ENCODE measurements around the gene ITPR1. TPM values are rescaled to one million over a fixed set of nuclear protein-coding genes. Genes with fewer than 3 reads are reported as not detected.
A peak's percentile ranks its signal among the peaks of the same experiment; 100 is the strongest.
"Not testable (repeated sequence)": the region's sequence is repeated elsewhere in the genome, so short reads cannot be mapped to it uniquely, and the experiment has no call there.

ITPR1 gene
- total and polyA plus RNA-seq, 4 experiments from 2014 or later, result 6.1 to 72.8 (median 44.2) TPM

DNA sequence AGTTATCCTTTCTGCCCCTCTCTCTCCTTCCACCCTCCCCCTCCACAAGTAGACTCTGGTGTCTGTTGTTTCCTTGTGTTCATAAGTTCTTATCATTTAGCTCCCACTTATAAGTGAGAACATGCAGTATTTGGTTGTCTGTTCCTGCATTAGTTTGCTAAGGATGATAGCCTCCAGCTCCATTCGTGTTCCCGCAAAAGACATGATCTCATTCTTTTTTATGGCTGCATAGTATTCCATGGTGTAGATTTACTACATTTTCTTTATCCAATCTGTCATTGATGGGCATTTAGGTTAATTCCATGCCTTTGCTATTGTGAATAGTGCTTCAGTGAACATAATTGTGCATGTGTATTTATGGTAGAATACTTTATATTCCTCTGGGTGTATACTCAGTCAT lies 97.7 kb downstream of the ITPR1 start:
- H3K27ac ChIP-seq (ENCODE audit: low read depth, low read length); H3K9me3 ChIP-seq (ENCODE audit: control insufficient read depth in 1 of 2, low read length in 2 of 2); H3K27me3 ChIP-seq (ENCODE audit: insufficient read depth, low read length); H3K4me3 ChIP-seq (ENCODE audit: low read length in 2 of 2); H3K27me3 Mint-ChIP-seq; H3K4me3 Mint-ChIP-seq; DNase-seq; H3K9me3 Mint-ChIP-seq; H3K27ac Mint-ChIP-seq; POLR2A ChIA-PET (ENCODE audit: partially characterized antibody); CTCF ChIA-PET (ENCODE audit: partially characterized antibody); H3K36me3 ChIP-seq (ENCODE audit: insufficient read depth, low read length); intact Hi-C loops (cut with micrococcal nuclease): not testable (repeated sequence)
- Mint-ChIP-seq H3K36me3 (peaks cover 0 to 26% of the 10 kb centered on the region in 2 donors), H3K4me1 (peaks cover 28 to 60% (median 39%) of the 10 kb centered on the region in 4 donors)
- H3K4me1 ChIP-seq (ENCODE audit: insufficient read depth, low read length), result peaks cover 33% of the 10 kb centered on the region

- Mint-ChIP-seq H3K27ac (no peak overlapping the region), H3K9me3 (no peaks in the 10 kb centered on the region), H3K4me1 (peaks cover 24 to 54% (median 33%) of the 10 kb centered on the region in 4 donors), H3K27me3 (no peaks in the 10 kb centered on the region), H3K36me3 (peaks cover 0 to 26% of the 10 kb centered on the region in 2 donors), H3K4me3 (no peak overlapping the region)
- Histone ChIP-seq H3K27me3 (ENCODE audit: insufficient read depth, low read length) (no peaks in the 10 kb centered on the region), H3K9me3 (ENCODE audit: control insufficient read depth in 1 of 2, low read length in 2 of 2) (no peaks in the 10 kb centered on the region), H3K36me3 (ENCODE audit: insufficient read depth, low read length) (no peaks in the 10 kb centered on the region), H3K4me3 (ENCODE audit: low read length in 2 of 2) (no peak overlapping the region), H3K27ac (ENCODE audit: low read depth, low read length) (no peak overlapping the region), H3K4me1 (ENCODE audit: insufficient read depth, low read length) (peaks cover 26% of the 10 kb centered on the region)
- no peak for DNase-seq
- ChIA-PET POLR2A (ENCODE audit: partially characterized antibody) (no interaction called here), CTCF (ENCODE audit: partially characterized antibody) (interaction anchor here (0.6 to 1.8 kb wide), 2 partner anchors 40 to 242 kb away, joined by 3 to 4 read pairs; no protein-coding TSS in a partner anchor)
- intact Hi-C loops (cut with micrococcal nuclease), result no loop called here
Measured at GRCh38 chr3:4591669-4592068, 98.5 kb downstream of the ITPR1 start.

GRCh38 chr3:4593014-4593413 lies 99.9 kb downstream of the ITPR1 start:
- H3K4me1 Mint-ChIP-seq, result peaks cover 18 to 49% (median 28%) of the 10 kb centered on the region in 4 donors
- peaks cover 0 to 26% of the 10 kb centered on the region in 2 donors for H3K36me3 Mint-ChIP-seq
- no peak for DNase-seq
- Histone ChIP-seq H3K4me3 (ENCODE audit: low read length in 2 of 2) (no peak overlapping the region), H3K27ac (ENCODE audit: low read depth, low read length) (no peak overlapping the region), H3K27me3 (ENCODE audit: insufficient read depth, low read length) (no peaks in the 10 kb centered on the region), H3K4me1 (ENCODE audit: insufficient read depth, low read length) (peaks cover 13% of the 10 kb centered on the region), H3K9me3 (ENCODE audit: control insufficient read depth in 1 of 2, low read length in 2 of 2) (no peaks in the 10 kb centered on the region), H3K36me3 (ENCODE audit: insufficient read depth, low read length) (no peaks in the 10 kb centered on the region)
- no peak overlapping the region for H3K27ac Mint-ChIP-seq
- H3K27me3 Mint-ChIP-seq, result no peaks in the 10 kb centered on the region
- CTCF ChIA-PET (ENCODE audit: partially characterized antibody), result interaction anchor here (1.3 to 2.1 kb wide), 4 partner anchors 8 to 40 kb away, joined by 3 to 6 read pairs (median 4); no protein-coding TSS in a partner anchor
- H3K9me3 Mint-ChIP-seq, result no peaks in the 10 kb centered on the region
- intact Hi-C loops (cut with micrococcal nuclease), result no loop called here
- H3K4me3 Mint-ChIP-seq, result no peak overlapping the region
- POLR2A ChIA-PET (ENCODE audit: partially characterized antibody), result no interaction called here

DNA sequence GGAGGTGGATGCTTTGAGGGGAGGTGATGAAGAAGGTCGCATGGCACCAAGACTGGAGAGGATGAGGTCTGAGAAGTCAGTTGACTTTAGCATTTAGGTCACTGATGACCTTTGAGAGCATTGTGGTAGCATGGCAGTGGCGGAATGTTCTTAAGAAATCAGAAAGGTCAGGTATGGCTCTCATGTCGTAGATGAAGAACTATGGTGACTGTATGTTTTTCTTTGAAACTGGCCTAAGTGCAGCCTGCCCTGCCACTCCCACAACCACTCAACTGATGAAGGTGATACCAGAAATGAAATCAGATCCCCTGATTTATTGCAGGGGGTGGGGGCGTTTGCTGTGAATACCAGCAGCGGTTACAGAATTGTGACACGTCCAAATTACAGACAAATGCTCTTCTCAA lies 102.6 kb downstream of the ITPR1 start:
- intact Hi-C loops (cut with micrococcal nuclease), result no loop called here
- peaks cover 12 to 38% (median 19%) of the 10 kb centered on the region in 4 donors for H3K4me1 Mint-ChIP-seq
- H3K36me3 Mint-ChIP-seq, result peaks cover 0 to 32% of the 10 kb centered on the region in 2 donors
- H3K4me3 ChIP-seq (ENCODE audit: low read length in 2 of 2), result no peak overlapping the region
- H3K27me3 ChIP-seq (ENCODE audit: insufficient read depth, low read length), result no peaks in the 10 kb centered on the region
- H3K36me3 ChIP-seq (ENCODE audit: insufficient read depth, low read length), result no peaks in the 10 kb centered on the region
- H3K4me3 Mint-ChIP-seq, result no peak overlapping the region
- no peaks in the 10 kb centered on the region for H3K4me1 ChIP-seq (ENCODE audit: insufficient read depth, low read length)
- ChIA-PET CTCF (ENCODE audit: partially characterized antibody) (interaction anchor here (1.0 kb wide), 1 partner anchor 24 kb away, joined by 3 read pairs; no protein-coding TSS in a partner anchor), POLR2A (ENCODE audit: partially characterized antibody) (no interaction called here)
- H3K27ac ChIP-seq (ENCODE audit: low read depth, low read length), result no peak overlapping the region
- no peaks in the 10 kb centered on the region for H3K27me3 Mint-ChIP-seq
- DNase-seq, result no peak
- H3K9me3 ChIP-seq (ENCODE audit: control insufficient read depth in 1 of 2, low read length in 2 of 2), result no peaks in the 10 kb centered on the region
- H3K27ac Mint-ChIP-seq, result peak overlapping the region in 1 of 7 donors; percentile 62
- peaks cover 0 to 11% (median 4%) of the 10 kb centered on the region in 8 donors for H3K9me3 Mint-ChIP-seq

- no peaks in the 10 kb centered on the region for H3K4me1 ChIP-seq (ENCODE audit: insufficient read depth, low read length)
- Mint-ChIP-seq H3K36me3 (peaks cover 0 to 30% of the 10 kb centered on the region in 2 donors), H3K4me1 (peaks cover 14 to 34% (median 19%) of the 10 kb centered on the region in 4 donors), H3K27ac (no peak overlapping the region), H3K4me3 (no peak overlapping the region), H3K27me3 (no peaks in the 10 kb centered on the region), H3K9me3 (peaks cover 0 to 14% (median 5%) of the 10 kb centered on the region in 8 donors)
- no peak for DNase-seq
- intact Hi-C loops (cut with micrococcal nuclease), result no loop called here
- POLR2A ChIA-PET (ENCODE audit: partially characterized antibody), result no interaction called here
- H3K27ac ChIP-seq (ENCODE audit: low read depth, low read length), result no peak overlapping the region
- H3K27me3 ChIP-seq (ENCODE audit: insufficient read depth, low read length), result no peaks in the 10 kb centered on the region
- H3K9me3 ChIP-seq (ENCODE audit: control insufficient read depth in 1 of 2, low read length in 2 of 2), result no peaks in the 10 kb centered on the region
- no peak overlapping the region for H3K4me3 ChIP-seq (ENCODE audit: low read length in 2 of 2)
- no peaks in the 10 kb centered on the region for H3K36me3 ChIP-seq (ENCODE audit: insufficient read depth, low read length)
- CTCF ChIA-PET (ENCODE audit: partially characterized antibody), result interaction anchor here (1.0 kb wide), 1 partner anchor 25 kb away, joined by 3 read pairs; no protein-coding TSS in a partner anchor
Measured at GRCh38 chr3:4596612-4597011, 103.5 kb downstream of the ITPR1 start.

DNA sequence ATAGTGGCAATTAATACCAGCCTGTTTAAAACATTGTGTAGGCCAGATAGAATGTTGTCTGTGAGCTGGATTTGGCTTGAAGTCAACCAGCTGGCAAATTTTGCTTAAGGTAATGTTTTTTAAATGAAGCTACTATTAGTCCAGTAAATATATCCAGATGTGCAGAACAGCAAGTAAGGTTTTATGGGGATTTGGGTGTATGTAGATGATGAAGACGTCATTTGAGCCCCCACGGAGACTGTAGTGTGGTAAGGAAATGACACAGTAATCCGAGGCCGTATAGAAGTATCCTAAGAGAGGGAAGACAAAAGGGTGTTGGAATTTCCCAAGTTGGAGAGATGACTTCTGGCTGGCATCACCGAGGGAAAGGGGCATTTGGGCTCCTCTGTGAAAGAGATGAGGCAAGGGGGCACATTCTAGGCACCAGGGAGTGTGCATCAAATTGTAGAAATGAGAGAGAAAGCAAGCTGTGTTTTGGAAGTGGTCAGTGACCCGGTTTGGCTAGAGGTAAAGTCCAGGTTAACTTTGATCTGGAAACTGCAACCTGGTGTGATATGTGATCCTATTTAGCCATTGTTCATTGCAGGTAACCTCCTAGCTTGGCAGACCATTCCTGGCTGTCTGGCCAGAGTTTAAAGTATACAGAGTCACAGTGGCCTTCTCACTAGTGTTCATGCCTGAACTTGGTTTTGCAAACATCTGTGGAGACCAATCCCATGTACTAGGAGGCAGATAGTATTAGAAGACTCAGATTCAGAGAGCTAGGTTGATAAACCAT lies 104.2 kb downstream of the ITPR1 start:
- H3K36me3 ChIP-seq (ENCODE audit: insufficient read depth, low read length), result no peaks in the 10 kb centered on the region
- CTCF ChIA-PET (ENCODE audit: partially characterized antibody), result no interaction called here
- Mint-ChIP-seq H3K9me3 (peaks cover 0 to 14% (median 5%) of the 10 kb centered on the region in 8 donors), H3K4me3 (peak overlapping the region in 1 of 8 donors; percentile 14), H3K36me3 (peaks cover 0 to 25% of the 10 kb centered on the region in 2 donors), H3K4me1 (peaks cover 14 to 31% (median 19%) of the 10 kb centered on the region in 4 donors), H3K27me3 (no peaks in the 10 kb centered on the region), H3K27ac (peak overlapping the region in 1 of 7 donors; percentile 5)
- H3K9me3 ChIP-seq (ENCODE audit: control insufficient read depth in 1 of 2, low read length in 2 of 2), result no peaks in the 10 kb centered on the region
- H3K27me3 ChIP-seq (ENCODE audit: insufficient read depth, low read length), result no peaks in the 10 kb centered on the region
- DNase-seq, result no peak
- POLR2A ChIA-PET (ENCODE audit: partially characterized antibody), result no interaction called here
- no peak overlapping the region for H3K27ac ChIP-seq (ENCODE audit: low read depth, low read length)
- no peak overlapping the region for H3K4me3 ChIP-seq (ENCODE audit: low read length in 2 of 2)
- intact Hi-C loops (cut with micrococcal nuclease), result no loop called here
- no peaks in the 10 kb centered on the region for H3K4me1 ChIP-seq (ENCODE audit: insufficient read depth, low read length)

DNA sequence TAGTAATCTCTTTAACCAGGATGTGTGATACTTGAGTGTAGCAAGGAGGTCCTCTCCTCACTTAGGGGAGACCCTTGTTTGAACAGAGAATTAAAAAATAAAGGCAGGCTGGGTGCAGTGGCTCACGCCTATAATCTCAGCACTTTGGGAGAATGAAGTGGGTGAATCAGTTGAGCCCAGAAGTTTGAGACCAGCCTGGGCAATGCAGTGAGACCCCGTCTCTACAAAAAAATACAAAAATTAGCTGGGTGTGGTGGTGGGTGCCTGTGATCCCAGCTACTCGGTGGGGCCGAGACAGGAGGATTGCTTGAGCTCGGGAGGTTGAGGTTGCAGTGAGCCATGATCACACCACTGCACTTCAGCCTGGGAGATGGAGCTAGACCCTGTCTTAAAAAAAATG lies 105.1 kb downstream of the ITPR1 start:
- CTCF ChIA-PET (ENCODE audit: partially characterized antibody), result interaction anchor here (1.8 kb wide), 1 partner anchor 13 kb away, joined by 4 read pairs; no protein-coding TSS in a partner anchor
- intact Hi-C loops (cut with micrococcal nuclease), result not testable (repeated sequence)

More for the DNA sequence above, 105.1 kb downstream of the ITPR1 start:
- POLR2A ChIA-PET (ENCODE audit: partially characterized antibody); H3K4me3 Mint-ChIP-seq; H3K4me3 ChIP-seq (ENCODE audit: low read length in 2 of 2); H3K4me1 ChIP-seq (ENCODE audit: insufficient read depth, low read length); H3K27me3 ChIP-seq (ENCODE audit: insufficient read depth, low read length); H3K36me3 ChIP-seq (ENCODE audit: insufficient read depth, low read length); H3K27ac ChIP-seq (ENCODE audit: low read depth, low read length); DNase-seq; H3K9me3 ChIP-seq (ENCODE audit: control insufficient read depth in 1 of 2, low read length in 2 of 2); H3K27me3 Mint-ChIP-seq: not testable (repeated sequence)
- Mint-ChIP-seq H3K9me3 (peaks cover 0 to 14% (median 5%) of the 10 kb centered on the region in 8 donors), H3K4me1 (peaks cover 13 to 35% (median 19%) of the 10 kb centered on the region in 4 donors), H3K36me3 (peaks cover 0 to 25% of the 10 kb centered on the region in 2 donors), H3K27ac (peak overlapping the region in 1 of 7 donors; percentile 49)
